OCI-LY1 (cell line): ENCODE results near the gene SNAPC4.

Experiments
- EZH2 ChIP-seq: fragments of 200-600 bp; sonication (generic), shearing (Covaris generic); IDR thresholded peaks from 2 replicates; pipeline ENCODE4 v1.8.0; 2017; ENCODE audit warnings: borderline replicate concordance, mixed run types, mild to moderate bottlenecking, antibody characterized with exemption, low read length, moderate library complexity, mixed read lengths
- TF ChIP-seq, protein P1 (sequence below): fragments of 200-600 bp; sonication (generic), shearing (Covaris generic); IDR thresholded peaks from 2 replicates; pipeline ENCODE4 v1.5.1; 2017; ENCODE audit warnings: mild to moderate bottlenecking, antibody characterized with exemption, low read length, moderate library complexity, mixed read lengths

DNA sequence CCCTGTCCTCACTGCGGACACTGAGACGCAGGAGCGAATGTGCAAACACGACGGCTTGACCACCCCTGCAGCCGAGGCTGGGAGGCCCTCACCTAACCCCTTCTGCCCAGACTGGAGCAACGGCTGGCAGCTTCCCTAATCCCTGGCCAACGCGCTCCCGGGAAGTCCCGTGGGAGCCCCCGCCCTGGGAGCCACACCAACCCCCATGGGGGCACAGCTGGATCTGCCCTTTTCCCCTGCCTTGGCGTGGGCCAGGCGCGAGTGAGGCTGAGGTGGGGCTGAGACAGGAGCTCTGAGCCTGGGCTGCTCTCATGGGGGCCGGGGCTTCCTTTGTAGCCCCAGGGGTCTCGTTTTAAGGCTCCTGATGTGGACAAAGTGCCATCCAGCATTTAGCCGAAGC is 31.8 kb downstream of the SNAPC4 start:
- TF ChIP-seq EZH2: no peak
- TF ChIP-seq, protein P1, sequence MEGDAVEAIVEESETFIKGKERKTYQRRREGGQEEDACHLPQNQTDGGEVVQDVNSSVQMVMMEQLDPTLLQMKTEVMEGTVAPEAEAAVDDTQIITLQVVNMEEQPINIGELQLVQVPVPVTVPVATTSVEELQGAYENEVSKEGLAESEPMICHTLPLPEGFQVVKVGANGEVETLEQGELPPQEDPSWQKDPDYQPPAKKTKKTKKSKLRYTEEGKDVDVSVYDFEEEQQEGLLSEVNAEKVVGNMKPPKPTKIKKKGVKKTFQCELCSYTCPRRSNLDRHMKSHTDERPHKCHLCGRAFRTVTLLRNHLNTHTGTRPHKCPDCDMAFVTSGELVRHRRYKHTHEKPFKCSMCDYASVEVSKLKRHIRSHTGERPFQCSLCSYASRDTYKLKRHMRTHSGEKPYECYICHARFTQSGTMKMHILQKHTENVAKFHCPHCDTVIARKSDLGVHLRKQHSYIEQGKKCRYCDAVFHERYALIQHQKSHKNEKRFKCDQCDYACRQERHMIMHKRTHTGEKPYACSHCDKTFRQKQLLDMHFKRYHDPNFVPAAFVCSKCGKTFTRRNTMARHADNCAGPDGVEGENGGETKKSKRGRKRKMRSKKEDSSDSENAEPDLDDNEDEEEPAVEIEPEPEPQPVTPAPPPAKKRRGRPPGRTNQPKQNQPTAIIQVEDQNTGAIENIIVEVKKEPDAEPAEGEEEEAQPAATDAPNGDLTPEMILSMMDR: no peak
